Muscle of back (tissue), 13 donors: ENCODE results near the gene SATB1. TPM values are rescaled to one million over a fixed set of nuclear protein-coding genes. Genes with fewer than 3 reads are reported as not detected.
"Not testable (repeated sequence)": the region's sequence is repeated elsewhere in the genome, so short reads cannot be mapped to it uniquely, and the experiment has no call there.

ENCODE experiments used
- DNase-seq, 3 donors: peaks; one replicate each; pipeline versions ENCODE4 v3.0.0 to v3.0.0-alpha.2; 2013
- long read RNA-seq, 9 donors: transcript quantifications; one replicate each; lab custom pipeline, GENCODE V29; 2026
- polyA plus RNA-seq, 10 donors: library from polyadenylated mRNA; unstranded; fragments of 120-200 nt; gene quantifications; one replicate each; pipeline ENCODE4 v1.2.1, GENCODE V29; 2013; ENCODE audit not compliant: insufficient read length in 10 of 10

Gene SATB1
- polyA plus RNA-seq: 10 to 100 TPM; 29.4 to 49.9 (median 34.9) TPM
- long read RNA-seq, donor 1, full-length matches to known transcripts: 5 of 36 reads
- long read RNA-seq, donor 1, partial matches to known transcripts: 31 of 36 reads
- long read RNA-seq, donor 1, other reads (novel, unspliced or antisense): 0 of 36 reads
- long read RNA-seq, donor 2, full-length matches to known transcripts: 2 of 12 reads
- long read RNA-seq, donor 2, partial matches to known transcripts: 10 of 12 reads
- long read RNA-seq, donor 2, other reads (novel, unspliced or antisense): 0 of 12 reads
- long read RNA-seq, donor 3: 0 reads
- long read RNA-seq, donor 4, full-length matches to known transcripts: 6 of 16 reads
- long read RNA-seq, donor 4, partial matches to known transcripts: 10 of 16 reads
- long read RNA-seq, donor 4, other reads (novel, unspliced or antisense): 0 of 16 reads
- long read RNA-seq, donor 5, full-length matches to known transcripts: 4 of 19 reads
- long read RNA-seq, donor 5, partial matches to known transcripts: 15 of 19 reads
- long read RNA-seq, donor 5, other reads (novel, unspliced or antisense): 0 of 19 reads
- long read RNA-seq, donor 6, full-length matches to known transcripts: 8 of 28 reads
- long read RNA-seq, donor 6, partial matches to known transcripts: 20 of 28 reads
- long read RNA-seq, donor 6, other reads (novel, unspliced or antisense): 0 of 28 reads
- long read RNA-seq, donor 7, full-length matches to known transcripts: 2 of 13 reads
- long read RNA-seq, donor 7, partial matches to known transcripts: 11 of 13 reads
- long read RNA-seq, donor 7, other reads (novel, unspliced or antisense): 0 of 13 reads
- long read RNA-seq, donor 8, full-length matches to known transcripts: 2 of 7 reads
- long read RNA-seq, donor 8, partial matches to known transcripts: 5 of 7 reads
- long read RNA-seq, donor 8, other reads (novel, unspliced or antisense): 0 of 7 reads
- long read RNA-seq, donor 9, full-length matches to known transcripts: 1 of 1 reads
- long read RNA-seq, donor 9, partial matches to known transcripts: 0 of 1 reads
- long read RNA-seq, donor 9, other reads (novel, unspliced or antisense): 0 of 1 reads

GRCh38 chr3:18424729-18425640, at the start of gene SATB1:
SATB1 (minus strand) TSS chr3:18425339; CDS start chr3:18420967, 4,372 bp downstream.
- DNase-seq: peak; percentile 61 to 91 (median 84)

- DNase-seq: no peak
Observed at GRCh38 chr3:18474202-18474601, 49.1 kb upstream of the SATB1 start.

GRCh38 chr3:18469775-18470174, 44.6 kb upstream of the SATB1 start:
- no peak for DNase-seq

DNA sequence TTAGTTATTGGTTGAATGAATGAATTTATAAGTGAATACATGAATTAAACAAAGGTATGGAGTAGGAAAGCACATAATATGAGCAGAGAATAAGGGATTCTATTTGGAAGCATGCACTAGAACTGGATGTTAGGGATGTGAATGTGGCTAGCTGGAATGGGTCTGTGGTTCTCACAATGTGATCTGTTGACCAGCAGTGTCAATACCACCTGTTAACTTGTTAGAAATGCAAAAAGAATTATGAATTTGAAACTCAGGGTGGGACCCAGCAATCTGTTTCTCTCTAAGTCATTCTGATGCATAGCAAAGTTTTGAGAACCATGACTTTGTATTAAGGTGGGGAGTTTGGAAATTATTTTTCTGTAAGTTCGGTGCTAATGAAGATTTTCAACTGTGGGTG, 41.0 kb upstream of the SATB1 start:
- no peak for DNase-seq

GRCh38 chr3:18454766-18455165, 29.6 kb upstream of the SATB1 start:
- DNase-seq: no peak

DNA sequence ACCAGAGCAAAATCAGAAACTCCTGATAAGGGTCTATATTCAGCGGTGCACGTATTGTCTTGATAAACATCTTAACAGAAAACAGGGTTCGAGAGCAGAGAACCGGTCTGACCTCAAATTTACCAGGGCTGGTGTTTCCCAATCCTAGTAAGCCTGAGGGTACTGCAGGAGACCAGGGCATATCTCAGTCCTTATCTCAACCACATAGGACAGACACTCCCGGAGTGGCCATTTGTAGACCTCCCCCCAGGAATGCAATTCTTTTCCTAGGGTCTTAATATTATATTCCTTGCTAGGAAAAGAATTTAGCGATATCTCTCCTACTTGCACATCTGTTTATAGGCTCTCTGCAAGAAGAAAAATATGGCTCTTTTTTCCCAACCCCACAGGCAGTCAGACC, 24.5 kb upstream of the SATB1 start:
- DNase-seq: not testable (repeated sequence)

DNA sequence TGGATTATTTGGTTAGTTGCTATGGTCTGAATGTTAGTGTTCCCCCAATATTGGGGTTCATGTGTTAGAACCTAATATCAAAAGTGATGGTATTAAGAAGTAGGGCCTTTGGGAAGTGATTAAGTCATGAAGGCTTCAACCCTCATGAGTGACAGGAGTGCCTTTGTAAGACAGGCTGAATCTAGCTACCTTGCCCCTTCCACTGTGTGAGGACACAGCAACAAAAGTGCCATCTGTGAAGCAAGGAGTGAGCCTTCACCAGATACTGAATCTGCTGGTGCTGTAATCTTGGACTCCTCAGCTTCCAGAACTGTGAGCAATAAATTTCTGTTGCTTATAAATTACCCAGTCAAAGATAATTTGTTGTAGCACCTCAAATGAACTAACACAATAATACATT, 22.6 kb upstream of the SATB1 start:
- DNase-seq: no peak

- no peak for DNase-seq
Observed at GRCh38 chr3:18446149-18446825, 21.1 kb upstream of the SATB1 start.

- DNase-seq: peak in 2 of 3 donors; percentile 12 to 52
Observed at GRCh38 chr3:18445401-18446148, 20.4 kb upstream of the SATB1 start.

DNA sequence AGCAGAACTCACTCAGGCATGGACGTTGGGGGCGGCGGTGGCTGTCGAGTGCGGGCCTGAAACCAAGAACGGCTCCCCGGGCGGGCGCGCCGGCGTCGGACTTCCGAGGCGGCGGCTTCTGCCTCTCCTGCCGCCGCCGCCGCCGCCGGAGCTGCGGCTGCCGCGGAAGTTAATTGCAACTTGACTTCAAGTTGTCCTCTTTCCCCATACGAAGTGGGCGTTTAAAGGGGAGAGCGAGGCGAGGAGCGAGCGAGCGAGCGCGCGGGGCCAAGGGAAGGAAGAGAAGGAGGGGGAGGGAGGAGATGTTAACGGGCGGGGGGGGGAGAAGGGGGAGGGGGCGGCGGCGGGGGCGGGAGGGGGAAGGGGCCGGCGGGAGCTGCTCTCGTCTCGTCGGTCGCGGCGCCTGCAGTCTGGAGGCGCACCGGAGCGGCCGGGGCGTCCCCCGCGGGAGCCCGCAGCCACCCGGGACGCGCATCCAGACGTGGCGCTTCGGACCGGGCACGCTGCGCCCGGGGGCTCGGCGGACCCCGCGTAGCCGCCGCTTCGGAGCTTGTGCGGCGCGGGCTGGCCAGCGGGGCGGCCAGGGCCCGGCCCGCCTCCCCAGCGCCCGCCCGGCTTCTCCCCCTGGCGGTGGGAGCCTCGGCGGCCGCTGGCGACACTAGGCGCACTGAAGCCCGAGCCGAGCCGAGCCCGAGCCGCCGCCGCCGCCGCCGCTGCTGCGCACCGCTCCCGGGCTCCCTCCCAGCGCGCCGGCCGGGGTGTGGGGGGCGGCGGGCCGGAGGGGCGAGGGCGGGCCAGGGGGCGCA, 19.7 kb upstream of the SATB1 start:
- DNase-seq: peak; percentile 64 to 86 (median 80)

- peak in 2 of 3 donors; percentile 11 to 45 for DNase-seq
Observed at GRCh38 chr3:18443665-18444594, 18.8 kb upstream of the SATB1 start.

DNA sequence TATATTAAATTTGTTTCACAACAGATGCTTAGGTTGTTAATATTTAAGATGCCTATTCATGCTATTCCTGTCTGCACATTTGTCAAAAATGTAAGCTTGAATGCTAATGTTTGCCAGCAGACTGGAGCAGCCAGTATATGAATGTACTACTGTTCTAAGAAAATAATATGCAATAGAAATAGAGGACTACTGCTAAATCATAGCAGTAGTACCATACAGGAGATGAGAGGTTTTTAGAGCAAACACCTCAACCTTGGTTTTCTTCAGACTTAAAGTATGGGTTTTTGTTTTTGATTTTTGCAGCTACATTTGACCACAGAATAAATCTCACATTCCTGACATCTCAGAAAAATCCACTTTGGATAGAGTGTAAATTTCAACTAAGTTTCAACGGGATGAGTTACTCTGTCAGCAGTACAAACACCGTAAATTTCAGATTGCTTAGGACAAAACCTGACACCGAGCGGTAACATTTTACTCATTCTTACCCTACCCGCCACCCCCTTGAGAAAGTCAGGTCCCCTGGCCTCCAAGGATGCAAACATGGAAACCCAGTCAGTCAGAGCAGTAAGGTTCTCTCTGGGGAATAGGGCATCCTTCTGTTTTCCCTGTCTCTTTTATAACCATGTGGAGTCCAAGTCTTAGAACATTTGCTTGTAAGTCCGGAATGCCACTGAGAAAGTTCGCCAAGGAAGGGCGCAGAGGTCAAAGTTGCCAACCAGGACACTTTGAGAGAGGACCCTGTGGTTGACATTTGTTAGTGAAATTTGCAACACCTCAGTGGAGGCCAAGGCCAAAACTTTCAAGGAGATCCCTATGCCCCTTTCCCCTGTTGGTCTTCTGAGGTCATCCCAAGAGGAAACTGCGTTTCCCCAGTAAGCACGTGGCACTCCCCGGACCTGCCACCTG, 17.9 kb upstream of the SATB1 start:
- no peak for DNase-seq

DNA sequence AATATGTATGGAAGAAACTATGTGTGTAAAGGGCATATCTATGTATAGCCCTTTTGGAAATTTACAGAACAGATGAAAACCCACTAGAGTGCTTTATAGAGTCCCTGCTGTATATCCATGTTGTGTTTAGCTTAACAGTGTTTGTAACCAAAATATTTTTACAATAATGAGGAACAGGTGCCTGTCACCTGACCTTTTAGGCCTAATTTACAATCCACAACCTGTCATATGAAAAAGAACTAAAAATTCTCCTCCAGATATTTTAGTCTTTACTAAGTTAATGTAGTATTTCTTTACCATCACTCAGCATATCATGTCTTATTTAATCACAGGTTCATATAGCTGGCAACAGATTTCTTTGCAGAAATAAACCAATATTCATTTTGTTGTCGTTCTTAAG, 16.4 kb upstream of the SATB1 start:
- DNase-seq: no peak

DNA sequence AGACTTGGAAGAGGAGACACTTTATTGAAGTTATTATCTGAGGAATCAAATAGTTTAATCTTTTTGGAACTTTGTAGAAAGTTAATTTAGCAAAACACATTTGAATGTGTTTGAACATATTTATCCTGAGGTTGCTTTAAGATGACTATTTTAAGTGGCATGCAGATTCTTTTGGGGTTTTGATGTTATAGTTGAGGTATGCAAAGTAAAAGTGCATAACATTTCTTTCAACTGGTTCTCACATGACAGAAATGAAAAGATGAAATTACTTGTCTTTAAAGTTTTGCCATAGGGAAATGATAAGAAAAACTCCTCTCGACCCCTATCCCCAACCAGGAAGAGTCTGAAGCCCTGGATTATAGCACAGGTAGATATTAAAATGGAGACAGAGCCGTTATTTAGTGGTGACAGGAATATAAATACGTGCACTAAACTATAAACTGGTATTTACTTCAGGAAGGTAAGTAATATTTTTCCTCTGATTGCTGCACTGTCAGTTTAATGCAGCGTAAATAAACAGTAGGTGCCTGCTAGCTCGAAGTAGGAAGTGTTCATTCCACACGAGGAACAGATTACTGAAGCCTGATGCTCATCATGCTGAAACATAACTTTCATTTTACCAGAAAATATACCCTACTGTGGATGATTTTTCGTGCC, 15.1 kb upstream of the SATB1 start:
- no peak for DNase-seq

GRCh38 chr3:18439281-18439680, 14.1 kb upstream of the SATB1 start:
- no peak for DNase-seq

- no peak for DNase-seq
Observed at GRCh38 chr3:18438586-18438985, 13.4 kb upstream of the SATB1 start.
